H1 (cell line): ENCODE results near the gene FBXW5. TPM values are rescaled to one million over a fixed set of nuclear protein-coding genes. Genes with fewer than 3 reads are reported as not detected.

Experiments used
- CTCF ChIA-PET: fragments of 300-600 bp; sonication (Branson Sonifier 250); formaldehyde crosslinking; loops from one replicate; lab custom pipeline; 2021; ENCODE audit not compliant: partially characterized antibody; lab: Charles Lee
- POLR2A ChIA-PET: fragments of 300-600 bp; sonication (Branson Sonifier 250); formaldehyde crosslinking; loops from one replicate; lab custom pipeline; 2021; ENCODE audit warnings: inconsistent platforms; ENCODE audit not compliant: partially characterized antibody; lab: Charles Lee
- DNase-seq, 2 experiments: peaks; one replicate each; pipeline versions ENCODE4 v3.0.0 to v3.0.0-alpha.2; 2010 to 2022; ENCODE audit warnings: low spot score in 2 of 2, low read depth in 1 of 2, mixed read lengths in 1 of 2
- FAIRE-seq: peaks from 2 replicates; lab custom pipeline; 2011; peaks lifted over from hg19 to GRCh38; lab: Jason Lieb, UNC
- H2AFZ ChIP-seq: 2 replicates; pipeline ENCODE4 v1.8.1; 2012; ENCODE audit warnings: low read length, inconsistent platforms
- H2AK5ac ChIP-seq: 2 replicates; pipeline ENCODE4 v1.6.1; 2013; ENCODE audit warnings: low read depth, low read length
- H2BK120ac ChIP-seq: replicated peaks from 2 replicates; pipeline ENCODE3; 2013; ENCODE audit warnings: low read depth, low read length, inconsistent platforms
- H2BK12ac ChIP-seq: 2 replicates; pipeline ENCODE4 v1.6.1; 2013; ENCODE audit warnings: low read depth, low read length
- H2BK15ac ChIP-seq: 2 replicates; pipeline ENCODE4 v1.6.1; 2013; ENCODE audit warnings: low read length
- H2BK20ac ChIP-seq: 2 replicates; pipeline ENCODE4 v1.6.1; 2013; ENCODE audit warnings: low read length
- H2BK5ac ChIP-seq: 2 replicates; pipeline ENCODE4 v1.6.1; 2013; ENCODE audit warnings: low read depth, low read length
- H3K14ac ChIP-seq: 2 replicates; pipeline ENCODE4 v1.6.1; 2013; ENCODE audit warnings: inconsistent platforms; ENCODE audit not compliant: insufficient read length
- H3K18ac ChIP-seq: 2 replicates; pipeline ENCODE4 v1.6.1; 2013; ENCODE audit warnings: low read length; ENCODE audit errors: extremely low read depth
- H3K23ac ChIP-seq: 2 replicates; pipeline ENCODE4 v1.6.1; 2013; ENCODE audit warnings: inconsistent platforms; ENCODE audit not compliant: insufficient read length
- H3K23me2 ChIP-seq: 2 replicates; pipeline ENCODE4 v1.6.1; 2013; ENCODE audit warnings: low read depth, low read length
- H3K27ac ChIP-seq: 2 replicates; pipeline ENCODE4 v1.6.1; 2011; ENCODE audit warnings: low read depth, low read length, inconsistent platforms
- H3K27me3 ChIP-seq, 4 experiments: replicated peaks in 1 of 4; 1 replicate in 1 of 4; 2 replicates in 3 of 4; pipeline versions ENCODE4 v1.6.1 to v1.8.1; 2011 to 2013; ENCODE audit warnings: low read length in 3 of 4, mild to moderate bottlenecking in 3 of 4, inconsistent platforms in 2 of 4, mixed read lengths in 2 of 4, moderate library complexity in 1 of 4; ENCODE audit not compliant: control insufficient read depth in 3 of 4, insufficient read depth in 3 of 4; ENCODE audit errors: extremely low read depth in 1 of 4
- H3K36me3 ChIP-seq, 4 experiments: 2 replicates each; pipeline versions ENCODE4 v1.6.1 to v1.8.1; 2011 to 2013; ENCODE audit warnings: mild to moderate bottlenecking in 4 of 4, low read length in 3 of 4, moderate library complexity in 2 of 4, control low read depth in 1 of 4, inconsistent platforms in 1 of 4; ENCODE audit not compliant: insufficient read depth in 4 of 4, control insufficient read depth in 2 of 4
- H3K4ac ChIP-seq: replicated peaks from 2 replicates; pipeline ENCODE3; 2013; ENCODE audit warnings: low read length, low read depth, mixed read lengths, inconsistent platforms; ENCODE audit not compliant: insufficient read length
- H3K4me1 ChIP-seq, 4 experiments: replicated peaks in 1 of 4; 1 replicate in 1 of 4; 2 replicates in 3 of 4; pipeline versions ENCODE4 v1.6.1 to v1.8.1; 2011 to 2013; ENCODE audit warnings: low read length in 3 of 4, inconsistent platforms in 2 of 4, mixed read lengths in 1 of 4; ENCODE audit not compliant: insufficient read depth in 4 of 4, control insufficient read depth in 3 of 4
- H3K4me2 ChIP-seq, 2 experiments: 2 replicates each; pipeline versions ENCODE4 v1.6.1 to v1.8.1; 2011 to 2013; ENCODE audit warnings: low read depth in 2 of 2, low read length in 2 of 2, control low read depth in 1 of 2, inconsistent platforms in 1 of 2, mild to moderate bottlenecking in 1 of 2; ENCODE audit not compliant: insufficient read depth in 1 of 2
- H3K4me3 ChIP-seq, 4 experiments: fragments of 200-600, 300-600 bp in 1 of 4; sonication (generic), shearing (Covaris generic), sonication (Bioruptor Twin) in 1 of 4; 2 replicates each; pipeline versions ENCODE4 v1.5.1 to v1.8.1; 2011 to 2016; ENCODE audit warnings: low read length in 4 of 4, low read depth in 3 of 4, control low read depth in 2 of 4, inconsistent platforms in 2 of 4, mild to moderate bottlenecking in 2 of 4, mixed read lengths in 1 of 4, moderate library complexity in 1 of 4; ENCODE audit not compliant: insufficient read depth in 2 of 4; ENCODE audit errors: extremely low read depth in 1 of 4
- H3K56ac ChIP-seq: replicated peaks from 2 replicates; pipeline ENCODE3; 2013; ENCODE audit warnings: low read depth, mild to moderate bottlenecking, mixed read lengths, low read length, inconsistent platforms; ENCODE audit not compliant: insufficient read length
- H3K79me1 ChIP-seq: 2 replicates; pipeline ENCODE4 v1.6.1; 2013; ENCODE audit warnings: low read depth, low read length, control low read depth
- H3K79me2 ChIP-seq, 2 experiments: 2 replicates each; pipeline versions ENCODE4 v1.6.1 to v1.8.1; 2012 to 2013; ENCODE audit warnings: low read length in 2 of 2, mild to moderate bottlenecking in 2 of 2, inconsistent platforms in 1 of 2; ENCODE audit not compliant: insufficient read depth in 2 of 2, control insufficient read depth in 1 of 2
- H3K9ac ChIP-seq, 4 experiments: replicated peaks in 1 of 4; 1 replicate in 1 of 4; 2 replicates in 3 of 4; pipeline versions ENCODE4 v1.6.1 to v1.8.1; 2011 to 2013; ENCODE audit warnings: low read depth in 3 of 4, low read length in 3 of 4, control low read depth in 2 of 4, mild to moderate bottlenecking in 2 of 4, moderate library complexity in 2 of 4, inconsistent platforms in 1 of 4; ENCODE audit errors: extremely low read depth in 1 of 4
- H3K9me3 ChIP-seq, 2 experiments: 2 replicates each; pipeline versions ENCODE4 v1.6.1 to v1.8.1; 2012 to 2013; ENCODE audit warnings: mild to moderate bottlenecking in 2 of 2, moderate library complexity in 2 of 2, control low read depth in 1 of 2, inconsistent platforms in 1 of 2, low read depth in 1 of 2, low read length in 1 of 2, mixed read lengths in 1 of 2; ENCODE audit not compliant: insufficient read depth in 2 of 2
- H4K20me1 ChIP-seq, 2 experiments: replicated peaks in 1 of 2; 2 replicates each; pipeline versions ENCODE3 to v1.8.1; 2011 to 2013; ENCODE audit warnings: inconsistent platforms in 2 of 2, low read length in 2 of 2, mild to moderate bottlenecking in 1 of 2; ENCODE audit not compliant: insufficient read depth in 2 of 2, control insufficient read depth in 1 of 2
- H4K5ac ChIP-seq: 2 replicates; pipeline ENCODE4 v1.6.1; 2013; ENCODE audit warnings: low read length, low read depth, mixed read lengths, inconsistent platforms; ENCODE audit not compliant: insufficient read length
- H4K8ac ChIP-seq: 2 replicates; pipeline ENCODE4 v1.8.0; 2013; ENCODE audit warnings: mild to moderate bottlenecking, moderate library complexity, low read length, inconsistent platforms; ENCODE audit not compliant: insufficient read depth; ENCODE audit errors: extremely low read depth
- H4K91ac ChIP-seq: replicated peaks from 2 replicates; pipeline ENCODE3; 2013; ENCODE audit warnings: low read length, mixed read lengths, inconsistent platforms; ENCODE audit not compliant: insufficient read length
- HDAC2 ChIP-seq, 2 experiments: fragments of 300-600 bp in 1 of 2; sonication (generic) in 1 of 2; IDR thresholded peaks; 2 replicates each; pipeline ENCODE4 v1.6.1; 2011 to 2012; ENCODE audit warnings: low read depth in 2 of 2, low read length in 2 of 2, mild to moderate bottlenecking in 2 of 2, moderate library complexity in 2 of 2, borderline replicate concordance in 1 of 2, inconsistent platforms in 1 of 2
- WGBS, 2 experiments: shearing (Covaris generic) in 1 of 2; methylation state at CpG; one replicate each; pipeline versions ENCODE4 v1.1.6 to v1.1.7; 2013 to 2015; ENCODE audit warnings: low lambda C conversion rate in 2 of 2, mixed read lengths in 2 of 2, inconsistent platforms in 1 of 2, low coverage in 1 of 2, missing lambda C conversion rate in 1 of 2; ENCODE audit not compliant: insufficient replicate concordance in 2 of 2, insufficient coverage in 1 of 2, insufficient read length in 1 of 2; ENCODE audit errors: extremely low coverage in 1 of 2, missing lambda C conversion rate in 1 of 2; 5-methylcytosine and 5-hydroxymethylcytosine counted together
- polyA plus RNA-seq, 7 experiments: library from polyadenylated mRNA; depleted of rRNA in 3 of 7; stranded (reverse) in 5 of 7; unstranded in 2 of 7; fragments of >200 nt in 5 of 7; fragments of 200-250 nt in 2 of 7; gene quantifications; 1 replicate in 5 of 7; 2 replicates in 1 of 7; 4 replicates in 1 of 7; pipeline versions ENCODE4 v1.2.1 to v1.2.3, GENCODE V29; 2011 to 2013; ENCODE audit warnings: missing spikeins in 2 of 7, mixed read lengths in 2 of 7
- total RNA-seq: library from RNA; stranded (reverse); fragmentation: NEBNext Ultra II Directional; extraction: Animal tissue kit (Norgen Biotek cat#: 25700); gene quantifications from 2 replicates; pipeline ENCODE4 v1.2.1, GENCODE V29; 2021

FBXW5 gene
- total and polyA plus RNA-seq, 2 of the 8 experiments (the other 6 are each of a cell fraction or from before 2014, with no cell fraction given): 49.0 to 71.0 TPM

DNA sequence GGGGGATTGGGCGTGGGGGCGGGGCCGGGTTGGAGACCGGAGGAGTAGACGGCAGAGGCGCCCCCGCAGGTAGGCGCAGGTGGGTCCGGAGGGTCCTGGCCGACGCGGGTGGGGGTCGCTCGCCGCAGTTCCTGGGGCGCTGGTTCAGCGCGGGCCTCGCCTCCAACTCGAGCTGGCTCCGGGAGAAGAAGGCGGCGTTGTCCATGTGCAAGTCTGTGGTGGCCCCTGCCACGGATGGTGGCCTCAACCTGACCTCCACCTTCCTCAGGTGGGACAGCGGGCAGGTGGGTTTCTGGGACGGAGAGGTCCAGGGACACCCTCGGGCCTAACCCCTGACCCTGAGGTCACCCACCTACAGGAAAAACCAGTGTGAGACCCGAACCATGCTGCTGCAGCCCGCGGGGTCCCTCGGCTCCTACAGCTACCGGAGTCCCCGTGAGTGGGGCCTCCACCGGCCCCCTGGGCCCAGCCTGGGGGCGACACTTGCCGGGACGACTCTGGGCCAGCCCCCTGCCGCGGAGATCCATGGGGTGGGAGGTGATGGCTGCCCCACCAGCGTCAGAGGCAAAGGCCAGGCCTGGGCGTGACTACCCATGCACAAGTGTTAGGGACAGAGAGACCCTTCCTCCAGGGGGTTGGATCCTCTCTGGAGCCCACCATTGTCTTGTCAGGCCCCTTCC, 34.5 kb upstream of the FBXW5 start:
- Histone ChIP-seq H3K56ac (no peak overlapping the region), H3K9ac (no peak overlapping the region), H3K4me3 (peak overlapping the region in 1 of 4 experiments; percentile 42; a peak in 1 of 8 replicates), H3K36me3 (no peaks in the 10 kb centered on the region), H4K91ac (peak overlapping the region; percentile 2), H2BK15ac (peak overlapping the region; percentile 61; the same call in 1 of the 2 replicates), H2BK20ac (no peak overlapping the region), H3K27me3 (peaks cover 0 to 11% (median 8%) of the 10 kb centered on the region in 4 experiments; a peak in 4 of 7 replicates), H3K79me1 (no peaks in the 10 kb centered on the region), H3K27ac (no peak overlapping the region), H3K14ac (no peak overlapping the region), H3K18ac (peak overlapping the region; percentile 19; the same call in 1 of the 2 replicates)
- TF ChIP-seq HDAC2 (IDR thresholded peaks at IDR 0.05; ENCODE audit: borderline replicate concordance in 1 of 2, low read depth in 2 of 2, low read length in 2 of 2): no peak
- TF ChIP-seq, all 59 proteins: peak for 0
- H2BK5ac ChIP-seq: no peak overlapping the region
- no peak overlapping the region for H2AK5ac ChIP-seq
- H4K8ac ChIP-seq: peak overlapping the region; percentile 81; the same call in 1 of the 2 replicates
- H3K23ac ChIP-seq: no peak overlapping the region
- H3K79me2 ChIP-seq: no peaks in the 10 kb centered on the region
- no peaks in the 10 kb centered on the region for H3K9me3 ChIP-seq
- H3K4ac ChIP-seq: no peak overlapping the region
- no peak overlapping the region for H4K5ac ChIP-seq
- H3K4me1 ChIP-seq: peaks cover 0 to 12% (median 5%) of the 10 kb centered on the region in 4 experiments; a peak in 5 of 7 replicates
- no peak overlapping the region for H2BK120ac ChIP-seq
- H3K23me2 ChIP-seq: peaks cover 10% of the 10 kb centered on the region; the same call in 1 of the 2 replicates
- no peak for DNase-seq
- 62% methylated on average over 23 of the region's 41 CpGs; no CpG with 5 or more reads in 1 of the 2 experiments for WGBS, 2 experiments
- no peak for FAIRE-seq
- ChIA-PET CTCF (interaction anchor here (0.6 to 5.6 kb wide), 9 partner anchors 10 to 136 kb away, joined by 3 to 41 read pairs (median 5); partner anchors contain the start of gene PAXX), POLR2A (interaction anchor here (0.9 to 1.0 kb wide), 2 partner anchors 17 to 19 kb away, joined by 3 read pairs; partner anchors contain the start of gene CLIC3)
- H3K4me2 ChIP-seq: peak overlapping the region; percentile 69 to 71
- H2BK12ac ChIP-seq: no peak overlapping the region
- no peak overlapping the region for H2AFZ ChIP-seq
- peaks cover 0 to 3% of the 10 kb centered on the region in 2 experiments for H4K20me1 ChIP-seq
